Ishikawa (cell line): ENCODE results near the gene HCFC1R1.

Source experiments
- CEBPB ChIP-seq: IDR thresholded peaks from 2 replicates; pipeline ENCODE4 v1.6.1; 2012
- CREB1 ChIP-seq: IDR thresholded peaks from 2 replicates; pipeline ENCODE4 v1.6.1; 2012; ENCODE audit warnings: low read depth
- EGR1 ChIP-seq: IDR thresholded peaks from 2 replicates; pipeline ENCODE4 v1.6.1; 2012
- EP300 ChIP-seq: IDR thresholded peaks from 2 replicates; pipeline ENCODE4 v1.6.1; 2012; ENCODE audit warnings: borderline replicate concordance
- FOXM1 ChIP-seq: IDR thresholded peaks from 2 replicates; pipeline ENCODE4 v1.6.1; 2012; ENCODE audit warnings: low read depth, borderline replicate concordance
- MAX ChIP-seq: IDR thresholded peaks from 2 replicates; pipeline ENCODE4 v1.6.1; 2012
- NFIC ChIP-seq: IDR thresholded peaks from 2 replicates; pipeline ENCODE4 v1.6.1; 2012
- RAD21 ChIP-seq: IDR thresholded peaks from 2 replicates; pipeline ENCODE4 v1.6.1; 2012; ENCODE audit warnings: low read depth
- TAF1 ChIP-seq: IDR thresholded peaks from 2 replicates; pipeline ENCODE4 v1.6.1; 2012; ENCODE audit warnings: low read depth, mild to moderate bottlenecking
- TCF12 ChIP-seq: IDR thresholded peaks from 2 replicates; pipeline ENCODE4 v1.6.1; 2012; ENCODE audit warnings: low read depth
- TEAD4 ChIP-seq: IDR thresholded peaks from 2 replicates; pipeline ENCODE4 v1.6.1; 2012
- USF1 ChIP-seq: IDR thresholded peaks from 2 replicates; pipeline ENCODE4 v1.6.1; 2012
- YY1 ChIP-seq: IDR thresholded peaks from 2 replicates; pipeline ENCODE4 v1.6.1; 2012; ENCODE audit warnings: low read depth
- ZBTB7A ChIP-seq: IDR thresholded peaks from 2 replicates; pipeline ENCODE4 v1.6.1; 2012; ENCODE audit warnings: low read depth
- TF ChIP-seq, protein P1 (sequence below): IDR thresholded peaks from 2 replicates; pipeline ENCODE4 v1.6.1; 2012; ENCODE audit warnings: low read depth, mild to moderate bottlenecking

HCFC1R1 gene

DNA sequence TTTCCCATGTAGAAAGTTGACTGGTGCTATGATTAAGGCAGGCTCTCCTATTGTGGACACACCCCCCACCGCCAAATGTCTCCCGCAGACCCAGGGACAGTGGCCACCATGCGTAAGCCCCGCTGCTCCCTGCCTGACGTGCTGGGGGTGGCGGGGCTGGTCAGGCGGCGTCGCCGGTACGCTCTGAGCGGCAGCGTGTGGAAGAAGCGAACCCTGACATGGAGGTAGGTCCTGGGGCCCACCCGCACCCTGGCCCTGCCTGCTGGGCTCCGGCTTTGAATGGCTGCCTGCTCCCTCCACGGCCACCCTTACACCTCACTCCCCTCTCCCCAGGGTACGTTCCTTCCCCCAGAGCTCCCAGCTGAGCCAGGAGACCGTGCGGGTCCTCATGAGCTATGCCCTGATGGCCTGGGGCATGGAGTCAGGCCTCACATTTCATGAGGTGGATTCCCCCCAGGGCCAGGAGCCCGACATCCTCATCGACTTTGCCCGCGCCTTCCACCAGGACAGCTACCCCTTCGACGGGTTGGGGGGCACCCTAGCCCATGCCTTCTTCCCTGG is 26.3 kb upstream of the HCFC1R1 start:
- TF ChIP-seq YY1 (no peak), NFIC (no peak), TAF1 (no peak), MAX (no peak), FOXM1 (no peak), TCF12 (no peak), ZBTB7A (no peak), EP300 (no peak), CREB1 (no peak), TEAD4 (no peak)
- TF ChIP-seq, protein P1, sequence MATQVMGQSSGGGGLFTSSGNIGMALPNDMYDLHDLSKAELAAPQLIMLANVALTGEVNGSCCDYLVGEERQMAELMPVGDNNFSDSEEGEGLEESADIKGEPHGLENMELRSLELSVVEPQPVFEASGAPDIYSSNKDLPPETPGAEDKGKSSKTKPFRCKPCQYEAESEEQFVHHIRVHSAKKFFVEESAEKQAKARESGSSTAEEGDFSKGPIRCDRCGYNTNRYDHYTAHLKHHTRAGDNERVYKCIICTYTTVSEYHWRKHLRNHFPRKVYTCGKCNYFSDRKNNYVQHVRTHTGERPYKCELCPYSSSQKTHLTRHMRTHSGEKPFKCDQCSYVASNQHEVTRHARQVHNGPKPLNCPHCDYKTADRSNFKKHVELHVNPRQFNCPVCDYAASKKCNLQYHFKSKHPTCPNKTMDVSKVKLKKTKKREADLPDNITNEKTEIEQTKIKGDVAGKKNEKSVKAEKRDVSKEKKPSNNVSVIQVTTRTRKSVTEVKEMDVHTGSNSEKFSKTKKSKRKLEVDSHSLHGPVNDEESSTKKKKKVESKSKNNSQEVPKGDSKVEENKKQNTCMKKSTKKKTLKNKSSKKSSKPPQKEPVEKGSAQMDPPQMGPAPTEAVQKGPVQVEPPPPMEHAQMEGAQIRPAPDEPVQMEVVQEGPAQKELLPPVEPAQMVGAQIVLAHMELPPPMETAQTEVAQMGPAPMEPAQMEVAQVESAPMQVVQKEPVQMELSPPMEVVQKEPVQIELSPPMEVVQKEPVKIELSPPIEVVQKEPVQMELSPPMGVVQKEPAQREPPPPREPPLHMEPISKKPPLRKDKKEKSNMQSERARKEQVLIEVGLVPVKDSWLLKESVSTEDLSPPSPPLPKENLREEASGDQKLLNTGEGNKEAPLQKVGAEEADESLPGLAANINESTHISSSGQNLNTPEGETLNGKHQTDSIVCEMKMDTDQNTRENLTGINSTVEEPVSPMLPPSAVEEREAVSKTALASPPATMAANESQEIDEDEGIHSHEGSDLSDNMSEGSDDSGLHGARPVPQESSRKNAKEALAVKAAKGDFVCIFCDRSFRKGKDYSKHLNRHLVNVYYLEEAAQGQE: no peak

DNA sequence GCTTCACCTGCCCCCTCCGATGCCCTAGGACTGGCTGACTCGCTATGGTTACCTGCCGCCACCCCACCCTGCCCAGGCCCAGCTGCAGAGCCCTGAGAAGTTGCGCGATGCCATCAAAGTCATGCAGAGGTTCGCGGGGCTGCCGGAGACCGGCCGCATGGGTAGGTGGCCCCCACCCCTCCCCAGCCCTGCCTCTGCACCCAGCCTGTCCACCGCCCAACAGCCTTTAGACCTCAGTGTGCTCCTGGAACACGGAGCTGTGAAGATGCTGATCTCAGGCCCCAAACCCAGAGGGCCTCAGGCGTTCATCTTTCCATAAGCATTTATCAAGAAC is 23.6 kb upstream of the HCFC1R1 start:
- TF ChIP-seq, protein P1: no peak
- TF ChIP-seq EP300: no peak
- no peak for TF ChIP-seq FOXM1
- TF ChIP-seq EGR1: no peak
- TF ChIP-seq TCF12: no peak
- TF ChIP-seq MAX: no peak
- no peak for TF ChIP-seq ZBTB7A
- no peak for TF ChIP-seq TAF1
- no peak for TF ChIP-seq YY1
- no peak for TF ChIP-seq CREB1
- no peak for TF ChIP-seq TEAD4
- TF ChIP-seq CEBPB: no peak
- no peak for TF ChIP-seq USF1

DNA sequence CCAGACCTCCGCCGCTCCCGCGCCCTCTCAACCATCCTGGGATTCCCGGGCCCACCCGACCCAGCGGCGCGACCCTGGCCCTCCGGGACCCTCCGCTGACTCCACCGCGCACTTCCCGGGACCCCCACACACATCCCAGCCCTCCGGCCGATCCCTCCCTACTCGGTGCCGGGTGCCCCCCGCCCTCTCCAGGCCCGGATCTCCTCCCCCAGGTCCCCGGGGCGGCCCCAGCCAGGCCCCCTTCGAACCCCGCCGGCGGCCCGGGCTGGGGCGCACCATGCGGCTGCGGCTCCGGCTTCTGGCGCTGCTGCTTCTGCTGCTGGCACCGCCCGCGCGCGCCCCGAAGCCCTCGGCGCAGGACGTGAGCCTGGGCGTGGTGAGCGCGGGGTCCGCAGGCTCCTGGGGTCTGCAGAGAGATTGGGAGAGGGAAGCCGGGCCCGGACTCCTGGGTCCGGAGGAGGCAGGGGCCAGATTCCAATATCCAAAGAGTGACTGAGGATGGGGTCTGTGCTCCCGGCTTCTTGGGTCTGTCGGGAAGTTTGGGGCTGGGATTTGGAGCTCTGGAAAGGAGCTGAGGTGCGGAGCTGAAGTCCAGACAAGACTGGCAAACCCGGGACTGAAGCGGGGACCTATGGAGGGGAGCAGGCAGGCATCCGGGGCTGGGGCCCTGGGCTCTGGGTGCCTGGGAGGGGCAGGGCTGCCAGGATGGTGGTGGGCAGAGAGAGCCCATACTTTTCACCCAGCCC is 23.1 kb upstream of the HCFC1R1 start:
- 0 out of 2 replicates have a peak, but pooled peaks have one; percentile 8 for TF ChIP-seq ZBTB7A
- no peak for TF ChIP-seq TCF12

GRCh38 chr16:3045758-3046640 is 22.3 kb upstream of the HCFC1R1 start, which contains the start of gene MMP25:
TSS of gene MMP25 (plus strand) at chr16:3046561. CDS start at chr16:3046918, 357 bp downstream.
- TF ChIP-seq TAF1: no peak
- no peak for TF ChIP-seq RAD21
- TF ChIP-seq USF1: peak; percentile 42; the same call in 1 of the 2 replicates
- TF ChIP-seq FOXM1: no peak
- TF ChIP-seq ZBTB7A: peak; percentile 74
- no peak for TF ChIP-seq TCF12
- no peak for TF ChIP-seq YY1
- TF ChIP-seq EGR1: no peak
- peak; percentile 50; the same call in 1 of the 2 replicates for TF ChIP-seq MAX
- no peak for TF ChIP-seq CEBPB
- no peak for TF ChIP-seq TEAD4
- no peak for TF ChIP-seq NFIC
- TF ChIP-seq, protein P1: no peak
- TF ChIP-seq EP300: no peak
- TF ChIP-seq CREB1: no peak
